Osteoblast (primary cell): ENCODE results near the gene AOPEP. TPM values are rescaled to one million over a fixed set of nuclear protein-coding genes. Genes with fewer than 3 reads are reported as not detected.
A peak's percentile ranks its signal among the peaks of the same experiment; 100 is the strongest.

Experiments
- DNase-seq: peaks from one replicate; pipeline ENCODE4 v3.0.0; 2011; ENCODE audit warnings: low spot score, mixed read lengths; ENCODE audit not compliant: insufficient read length; ENCODE audit errors: missing footprints
- H2AFZ ChIP-seq: 2 replicates; pipeline ENCODE4 v1.6.0; 2011; ENCODE audit warnings: mild to moderate bottlenecking, low read length
- H3K27ac ChIP-seq: 2 replicates; pipeline ENCODE4 v1.5.1; 2011; ENCODE audit warnings: mild to moderate bottlenecking, low read depth, low read length, moderate library complexity
- H3K27me3 ChIP-seq: 2 replicates; pipeline ENCODE4 v1.6.0; 2012; ENCODE audit warnings: mild to moderate bottlenecking, control low read depth, inconsistent platforms, low read length, moderate library complexity; ENCODE audit not compliant: insufficient read depth
- H3K36me3 ChIP-seq: 2 replicates; pipeline ENCODE4 v1.5.1; 2011; ENCODE audit warnings: mild to moderate bottlenecking, low read length, control low read depth, moderate library complexity; ENCODE audit not compliant: insufficient read depth
- H3K4me1 ChIP-seq: 2 replicates; pipeline ENCODE4 v1.5.1; 2011; ENCODE audit warnings: mild to moderate bottlenecking, low read length, control low read depth, moderate library complexity; ENCODE audit not compliant: insufficient read depth
- H3K4me2 ChIP-seq: 2 replicates; pipeline ENCODE4 v1.6.0; 2011; ENCODE audit warnings: mild to moderate bottlenecking, low read length; ENCODE audit not compliant: insufficient read depth
- H3K4me3 ChIP-seq: fragments of 200-600 bp; sonication (generic); 3 replicates; pipeline ENCODE4 v1.5.1; 2012; ENCODE audit warnings: mild to moderate bottlenecking, low read length, inconsistent platforms; ENCODE audit not compliant: insufficient read depth
- H3K79me2 ChIP-seq: 2 replicates; pipeline ENCODE4 v1.6.0; 2012; ENCODE audit warnings: mild to moderate bottlenecking, low read length, control low read depth, inconsistent platforms; ENCODE audit not compliant: insufficient read depth
- H3K9me3 ChIP-seq: 2 replicates; pipeline ENCODE4 v1.5.1; 2011; ENCODE audit warnings: low read depth, low read length, control low read depth
- H4K20me1 ChIP-seq: 2 replicates; pipeline ENCODE4 v1.6.0; 2012; ENCODE audit warnings: mild to moderate bottlenecking, low read length, control low read depth; ENCODE audit not compliant: insufficient read depth
- CTCF ChIP-seq: IDR thresholded peaks from 2 replicates; pipeline ENCODE4 v1.5.1; 2011; ENCODE audit warnings: mild to moderate bottlenecking, low read depth, low read length, moderate library complexity; ENCODE audit errors: extremely low read depth
- total RNA-seq: library from RNA; depleted of rRNA; stranded (reverse); fragments of >200 nt; gene quantifications from 2 replicates; pipeline ENCODE4 v1.2.3, GENCODE V29; 2012

Gene AOPEP
- total RNA-seq, 1 donor, result 131 TPM

GRCh38 chr9:94934816-94935328 lies 208.4 kb downstream of the AOPEP start:
- no peak overlapping the region for H3K4me2 ChIP-seq
- peaks cover 29% of the 10 kb centered on the region for H3K4me1 ChIP-seq
- no peak overlapping the region for H3K4me3 ChIP-seq
- H3K79me2 ChIP-seq, result peaks cover 20% of the 10 kb centered on the region
- H3K36me3 ChIP-seq, result peaks cover 4% of the 10 kb centered on the region
- no peaks in the 10 kb centered on the region for H3K9me3 ChIP-seq
- H4K20me1 ChIP-seq, result no peaks in the 10 kb centered on the region
- H3K27me3 ChIP-seq, result no peaks in the 10 kb centered on the region
- no peak overlapping the region for H3K27ac ChIP-seq
- DNase-seq, result no peak
- no peak overlapping the region for H2AFZ ChIP-seq
- TF ChIP-seq CTCF, result no peak

GRCh38 chr9:94935396-94935795 lies 208.9 kb downstream of the AOPEP start:
- H3K4me1 ChIP-seq, result peaks cover 29% of the 10 kb centered on the region
- no peaks in the 10 kb centered on the region for H4K20me1 ChIP-seq

GRCh38 chr9:94936419-94936818 lies 209.9 kb downstream of the AOPEP start:
- no peak overlapping the region for H3K4me2 ChIP-seq
- peaks cover 11% of the 10 kb centered on the region for H3K79me2 ChIP-seq
- no peaks in the 10 kb centered on the region for H3K9me3 ChIP-seq
- H3K4me1 ChIP-seq, result peaks cover 38% of the 10 kb centered on the region
- TF ChIP-seq CTCF, result no peak
- H3K36me3 ChIP-seq, result peaks cover 4% of the 10 kb centered on the region
- H3K4me3 ChIP-seq, result no peak overlapping the region
- H3K27me3 ChIP-seq, result no peaks in the 10 kb centered on the region
- DNase-seq, result no peak
- no peaks in the 10 kb centered on the region for H4K20me1 ChIP-seq
- peak overlapping the region; percentile 82 for H3K27ac ChIP-seq
- H2AFZ ChIP-seq, result no peak overlapping the region

More at GRCh38 chr9:94935396-94935795, 208.9 kb downstream of the AOPEP start:
- DNase-seq, result no peak
- TF ChIP-seq CTCF, result no peak
- Histone ChIP-seq H3K4me2 (no peak overlapping the region), H2AFZ (no peak overlapping the region), H3K79me2 (peaks cover 16% of the 10 kb centered on the region), H3K36me3 (peaks cover 4% of the 10 kb centered on the region), H3K9me3 (no peaks in the 10 kb centered on the region), H3K4me3 (no peak overlapping the region), H3K27me3 (no peaks in the 10 kb centered on the region), H3K27ac (no peak overlapping the region)

GRCh38 chr9:94937214-94937903 lies 210.9 kb downstream of the AOPEP start:
- Histone ChIP-seq H3K4me3 (no peak overlapping the region), H3K36me3 (peaks cover 4% of the 10 kb centered on the region), H3K4me2 (peak overlapping the region; percentile 46), H2AFZ (no peak overlapping the region), H3K27me3 (no peaks in the 10 kb centered on the region), H3K4me1 (peaks cover 46% of the 10 kb centered on the region), H3K79me2 (peaks cover 11% of the 10 kb centered on the region), H3K9me3 (no peaks in the 10 kb centered on the region), H3K27ac (peak overlapping the region; percentile 82), H4K20me1 (no peaks in the 10 kb centered on the region)
- DNase-seq, result peak; percentile 95
- TF ChIP-seq CTCF, result no peak
